Caco-2 (cell line): ENCODE results near the gene ACOXL. TPM values are rescaled to one million over a fixed set of nuclear protein-coding genes. Genes with fewer than 3 reads are reported as not detected.

Source experiments
- BruUV-seq: library from RNA; stranded (reverse); fragments of 400-500 nt; replicated peaks from 2 replicates; lab custom pipeline; 2021; lab: Mats Ljungman, UMichigan
- CTCF ChIA-PET: fragments of 300-600 bp; sonication (Branson Sonifier 250); formaldehyde crosslinking; loops from one replicate; lab custom pipeline; 2022; ENCODE audit warnings: antibody characterized with exemption; lab: Charles Lee
- POLR2A ChIA-PET: fragments of 300-600 bp; sonication (Branson Sonifier 250); formaldehyde crosslinking; loops from one replicate; lab custom pipeline; 2022; ENCODE audit warnings: antibody characterized with exemption; lab: Charles Lee
- DNase-seq, 2 experiments: peaks; one replicate each; pipeline versions ENCODE4 v3.0.0 to v3.0.0-alpha.2; 2020 to 2022
- H3K27me3 ChIP-seq: replicated peaks from 2 replicates; pipeline ENCODE4 v1.6.0; 2011; ENCODE audit warnings: low read length; ENCODE audit not compliant: control insufficient read depth, insufficient read depth
- H3K36me3 ChIP-seq: 2 replicates; pipeline ENCODE4 v1.5.1; 2011; ENCODE audit warnings: low read length; ENCODE audit not compliant: control insufficient read depth, insufficient read depth
- H3K4me1 ChIP-seq: fragments of 250-450 bp; sonication (Bioruptor Pico); 2 replicates; pipeline ENCODE4 v1.5.1; 2020; ENCODE audit warnings: mild to moderate bottlenecking
- H3K4me3 ChIP-seq: 2 replicates; pipeline ENCODE4 v1.5.1; 2011; ENCODE audit warnings: low read depth, mild to moderate bottlenecking, control low read depth, low read length
- H3K9me3 ChIP-seq: fragments of 250-450 bp; sonication (Bioruptor Pico); 2 replicates; pipeline ENCODE4 v1.5.1; 2020; ENCODE audit warnings: mild to moderate bottlenecking, moderate library complexity
- H3K27ac Mint-ChIP-seq: one replicate; pipeline ENCODE4 v1.8.0; 2022; ENCODE audit warnings: mixed read lengths; ENCODE audit not compliant: unreplicated experiment
- H3K27me3 Mint-ChIP-seq: one replicate; pipeline ENCODE4 v1.8.0; 2022; ENCODE audit warnings: mixed read lengths; ENCODE audit not compliant: insufficient read depth, unreplicated experiment
- H3K36me3 Mint-ChIP-seq: one replicate; pipeline ENCODE4 v1.8.0; 2022; ENCODE audit warnings: mild to moderate bottlenecking, mixed read lengths; ENCODE audit not compliant: insufficient read depth, unreplicated experiment
- H3K4me1 Mint-ChIP-seq: one replicate; pipeline ENCODE4 v1.8.0; 2022; ENCODE audit warnings: low read depth, mixed read lengths; ENCODE audit not compliant: unreplicated experiment
- H3K4me3 Mint-ChIP-seq: one replicate; pipeline ENCODE4 v1.8.0; 2022; ENCODE audit warnings: mild to moderate bottlenecking, moderate library complexity, mixed read lengths; ENCODE audit not compliant: unreplicated experiment
- H3K9me3 Mint-ChIP-seq: one replicate; pipeline ENCODE4 v1.8.0; 2022; ENCODE audit warnings: mixed read lengths; ENCODE audit not compliant: unreplicated experiment
- intact Hi-C: fragments of 100-400 bp; cut with micrococcal nuclease; formaldehyde crosslinking; loops from one replicate; pipeline ENCODE4 v1.10.0; 2022; ENCODE audit not compliant: unreplicated experiment
- total RNA-seq: library from RNA; stranded (reverse); gene quantifications from 2 replicates; pipeline ENCODE4 v1.2.3, GENCODE V29; 2022
- TF ChIP-seq, protein P1 (sequence below), 2 experiments: fragments of 200-600 bp in 1 of 2; IDR thresholded peaks; 1 replicate in 1 of 2; 2 replicates in 1 of 2; pipeline versions ENCODE4 v1.5.1 to v1.8.0; 2011 to 2022; ENCODE audit warnings: antibody characterized with exemption in 1 of 2, control low read depth in 1 of 2, inconsistent platforms in 1 of 2, low read depth in 1 of 2, low read length in 1 of 2, mild to moderate bottlenecking in 1 of 2, moderate library complexity in 1 of 2; ENCODE audit not compliant: insufficient read depth in 1 of 2, severe bottlenecking in 1 of 2, unreplicated experiment in 1 of 2

ACOXL gene
- total RNA-seq, 1 experiment from 2014 or later, result 2.6 TPM

DNA sequence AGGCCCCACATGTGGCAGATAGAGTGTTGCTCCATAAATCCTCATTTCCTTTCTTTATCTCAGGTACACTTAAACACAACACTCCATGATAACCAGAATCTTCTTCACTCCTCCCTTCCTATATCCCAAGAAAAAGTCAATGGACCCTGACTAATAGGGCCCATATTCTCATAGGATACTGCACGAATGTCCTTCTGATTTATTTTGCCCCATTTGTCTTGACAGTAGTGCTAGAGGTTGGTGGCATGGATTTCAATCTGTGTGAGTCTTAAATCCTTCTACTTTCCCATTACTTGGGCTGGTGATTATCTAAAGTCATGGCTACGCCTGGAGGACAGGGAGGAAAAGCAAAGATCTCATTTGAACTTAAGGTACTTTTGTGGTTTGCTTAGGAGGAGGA is 156.0 kb downstream of the ACOXL start:
- TF ChIP-seq, protein P1, sequence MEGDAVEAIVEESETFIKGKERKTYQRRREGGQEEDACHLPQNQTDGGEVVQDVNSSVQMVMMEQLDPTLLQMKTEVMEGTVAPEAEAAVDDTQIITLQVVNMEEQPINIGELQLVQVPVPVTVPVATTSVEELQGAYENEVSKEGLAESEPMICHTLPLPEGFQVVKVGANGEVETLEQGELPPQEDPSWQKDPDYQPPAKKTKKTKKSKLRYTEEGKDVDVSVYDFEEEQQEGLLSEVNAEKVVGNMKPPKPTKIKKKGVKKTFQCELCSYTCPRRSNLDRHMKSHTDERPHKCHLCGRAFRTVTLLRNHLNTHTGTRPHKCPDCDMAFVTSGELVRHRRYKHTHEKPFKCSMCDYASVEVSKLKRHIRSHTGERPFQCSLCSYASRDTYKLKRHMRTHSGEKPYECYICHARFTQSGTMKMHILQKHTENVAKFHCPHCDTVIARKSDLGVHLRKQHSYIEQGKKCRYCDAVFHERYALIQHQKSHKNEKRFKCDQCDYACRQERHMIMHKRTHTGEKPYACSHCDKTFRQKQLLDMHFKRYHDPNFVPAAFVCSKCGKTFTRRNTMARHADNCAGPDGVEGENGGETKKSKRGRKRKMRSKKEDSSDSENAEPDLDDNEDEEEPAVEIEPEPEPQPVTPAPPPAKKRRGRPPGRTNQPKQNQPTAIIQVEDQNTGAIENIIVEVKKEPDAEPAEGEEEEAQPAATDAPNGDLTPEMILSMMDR (IDR thresholded peaks at IDR 0.05; ENCODE audit: insufficient read depth in 1 of 2, low read depth in 1 of 2, low read length in 1 of 2, severe bottlenecking in 1 of 2, unreplicated experiment in 1 of 2), result no peak
- H3K4me3 ChIP-seq, result no peak overlapping the region
- no peaks in the 10 kb centered on the region for H3K9me3 Mint-ChIP-seq
- BruUV-seq, result no TSS peak
- no peak for DNase-seq
- intact Hi-C loops, result no loop called here
- no peaks in the 10 kb centered on the region for H3K4me1 ChIP-seq
- no peaks in the 10 kb centered on the region for H3K27me3 Mint-ChIP-seq
- no peaks in the 10 kb centered on the region for H3K9me3 ChIP-seq
- CTCF ChIA-PET, result no interaction called here
- POLR2A ChIA-PET, result no interaction called here
- no peaks in the 10 kb centered on the region for H3K27me3 ChIP-seq
- no peak overlapping the region for H3K27ac Mint-ChIP-seq
- H3K4me3 Mint-ChIP-seq, result no peak overlapping the region
- no peaks in the 10 kb centered on the region for H3K4me1 Mint-ChIP-seq
- H3K36me3 ChIP-seq, result no peaks in the 10 kb centered on the region
- H3K36me3 Mint-ChIP-seq, result no peaks in the 10 kb centered on the region

DNA sequence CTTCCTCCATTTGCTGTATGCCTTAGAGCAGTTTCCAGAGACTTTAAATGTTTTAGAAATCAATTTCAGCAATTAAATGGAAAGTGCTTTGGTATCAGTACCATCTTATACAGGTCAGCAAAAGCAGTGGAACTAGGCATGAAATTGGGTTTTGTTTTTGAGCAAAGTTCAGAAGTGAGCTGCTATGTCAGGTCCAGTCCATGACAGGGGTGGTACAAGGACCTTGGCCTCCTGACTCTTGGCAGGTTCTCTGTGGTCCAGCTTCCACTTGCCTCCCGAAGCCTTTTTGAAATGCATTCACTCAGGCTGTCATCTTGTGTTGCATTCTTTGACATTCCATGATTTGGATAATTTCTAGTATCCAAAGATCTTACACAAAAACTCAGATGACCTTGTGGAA is 159.3 kb downstream of the ACOXL start:
- Mint-ChIP-seq H3K9me3 (peaks cover 12% of the 10 kb centered on the region), H3K4me1 (no peaks in the 10 kb centered on the region), H3K27me3 (peaks cover 2% of the 10 kb centered on the region), H3K4me3 (no peak overlapping the region), H3K36me3 (no peaks in the 10 kb centered on the region), H3K27ac (no peak overlapping the region)
- no peaks in the 10 kb centered on the region for H3K4me1 ChIP-seq
- H3K36me3 ChIP-seq, result no peaks in the 10 kb centered on the region
- intact Hi-C loops, result no loop called here
- BruUV-seq, result no TSS peak
- H3K4me3 ChIP-seq, result no peak overlapping the region
- DNase-seq, result no peak
- TF ChIP-seq, protein P1 (IDR thresholded peaks at IDR 0.05; ENCODE audit: insufficient read depth in 1 of 2, low read depth in 1 of 2, low read length in 1 of 2, severe bottlenecking in 1 of 2, unreplicated experiment in 1 of 2), result no peak
- no peaks in the 10 kb centered on the region for H3K27me3 ChIP-seq
- ChIA-PET POLR2A (no interaction called here), CTCF (no interaction called here)
- peaks cover 4% of the 10 kb centered on the region; the same call in 1 of the 2 replicates for H3K9me3 ChIP-seq

DNA sequence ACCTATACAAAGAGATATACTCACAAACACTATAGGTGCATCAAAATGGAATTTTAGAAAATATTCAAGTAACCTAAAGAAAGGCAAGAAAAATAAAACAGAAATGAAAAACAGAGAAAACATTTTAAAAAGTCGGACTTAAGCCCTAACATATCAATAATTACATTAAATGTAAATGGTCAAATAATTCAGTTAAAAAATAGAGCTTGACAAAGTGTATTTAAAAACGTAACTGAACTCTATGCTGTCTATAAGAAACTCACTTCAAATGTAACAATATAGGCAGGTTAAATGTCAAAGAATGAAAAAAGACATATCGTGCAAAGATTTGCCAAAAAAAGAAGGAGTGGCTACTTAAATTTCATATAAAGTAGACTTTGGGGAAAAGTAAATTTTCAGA is 163.9 kb downstream of the ACOXL start:
- Histone ChIP-seq H3K36me3 (no peaks in the 10 kb centered on the region), H3K4me3 (no peak overlapping the region), H3K4me1 (no peaks in the 10 kb centered on the region), H3K27me3 (no peaks in the 10 kb centered on the region), H3K9me3 (peaks cover 4% of the 10 kb centered on the region; the same call in 1 of the 2 replicates)
- no peak overlapping the region for H3K4me3 Mint-ChIP-seq
- no peaks in the 10 kb centered on the region for H3K36me3 Mint-ChIP-seq
- DNase-seq, result no peak
- peaks cover 12% of the 10 kb centered on the region for H3K9me3 Mint-ChIP-seq
- ChIA-PET POLR2A (no interaction called here), CTCF (no interaction called here)
- TF ChIP-seq, protein P1 (IDR thresholded peaks at IDR 0.05; ENCODE audit: insufficient read depth in 1 of 2, low read depth in 1 of 2, low read length in 1 of 2, severe bottlenecking in 1 of 2, unreplicated experiment in 1 of 2), result no peak
- intact Hi-C loops, result no loop called here
- no peak overlapping the region for H3K27ac Mint-ChIP-seq
- H3K4me1 Mint-ChIP-seq, result no peaks in the 10 kb centered on the region
- BruUV-seq, result no TSS peak
- H3K27me3 Mint-ChIP-seq, result peaks cover 2% of the 10 kb centered on the region
